Sigmoid colon (tissue), 7 donors: ENCODE results near the gene CNOT3. TPM values are rescaled to one million over a fixed set of nuclear protein-coding genes. Genes with fewer than 3 reads are reported as not detected.

Experiments
- DNase-seq: peaks from one replicate; pipeline ENCODE4 v3.0.0-alpha.2; 2019
- H3K27ac ChIP-seq, 4 donors: fragments of 200-600 bp; sonication (generic); one replicate each; pipeline ENCODE4 v1.5.1; 2016 to 2019; ENCODE audit warnings: mild to moderate bottlenecking in 1 of 4
- H3K27me3 ChIP-seq, 3 donors: fragments of 200-600 bp; sonication (generic); one replicate each; pipeline ENCODE4 v1.5.1; 2019; ENCODE audit warnings: mild to moderate bottlenecking in 1 of 3
- H3K36me3 ChIP-seq, 4 donors: fragments of 200-600 bp; sonication (generic); one replicate each; pipeline ENCODE4 v1.5.1; 2016 to 2019
- H3K4me1 ChIP-seq, 4 donors: fragments of 200-600 bp; sonication (generic); one replicate each; pipeline ENCODE4 v1.5.1; 2017 to 2019
- H3K4me3 ChIP-seq, 4 donors: fragments of 200-600 bp; sonication (generic); one replicate each; pipeline ENCODE4 v1.5.1; 2017 to 2019; ENCODE audit warnings: mild to moderate bottlenecking in 2 of 4, moderate library complexity in 1 of 4
- H3K9me3 ChIP-seq, 4 donors: fragments of 200-600 bp in 3 of 4; sonication (generic) in 3 of 4; one replicate each; pipeline versions ENCODE4 v1.5.1 to v1.6.1; 2013 to 2019
- CTCF ChIP-seq, 4 experiments: fragments of 450-650 bp in 3 of 4; fragments of 200-600 bp in 1 of 4; IDR thresholded peaks; one replicate each; pipeline ENCODE4 v1.5.1; 2016 to 2019; ENCODE audit warnings: antibody characterized with exemption in 4 of 4, mild to moderate bottlenecking in 3 of 4, moderate library complexity in 2 of 4
- EP300 ChIP-seq, 4 donors: sonication (generic); formaldehyde crosslinking; IDR thresholded peaks; one replicate each; pipeline ENCODE4 v1.6.1; 2017; ENCODE audit warnings: antibody characterized with exemption in 4 of 4
- POLR2A ChIP-seq, 2 donors: fragments of 450-650 bp; IDR thresholded peaks; one replicate each; pipeline ENCODE4 v1.6.1; 2016; ENCODE audit warnings: antibody characterized with exemption in 2 of 2, mild to moderate bottlenecking in 2 of 2, moderate library complexity in 2 of 2
- POLR2AphosphoS5 ChIP-seq, 4 donors: sonication (generic); formaldehyde crosslinking; IDR thresholded peaks; one replicate each; pipeline ENCODE4 v1.6.1; 2017; ENCODE audit warnings: antibody characterized with exemption in 4 of 4
- WGBS, 2 donors: extraction: QIAGEN DNeasy Blood & Tissue Kit; methylation state at CpG; one replicate each; pipeline ENCODE4 v1.1.7; 2013; 5-methylcytosine and 5-hydroxymethylcytosine counted together
- intact Hi-C: fragments of 100-400 bp; cut with DNase I; formaldehyde crosslinking; loops from one replicate; pipeline ENCODE4 v1.15.1; 2023
- polyA plus RNA-seq, 3 donors: library from polyadenylated mRNA; stranded (reverse); fragments of 200-250 nt; gene quantifications; one replicate each; pipeline ENCODE4 v1.2.3, GENCODE V29; 2013
- total RNA-seq, 4 donors: library from RNA; depleted of rRNA; stranded (reverse); fragments of >200 nt; gene quantifications; one replicate each; pipeline ENCODE4 v1.1.0, GENCODE V29; 2016
- donor health status: healthy with polysubstance abuse.
- donor health status: Bipolar disorder and iron deficiency.
- donor health status: healthy.

Gene CNOT3
- total and polyA plus RNA-seq, 7 donors = 11.8 to 32.9 (median 19.8) TPM

DNA sequence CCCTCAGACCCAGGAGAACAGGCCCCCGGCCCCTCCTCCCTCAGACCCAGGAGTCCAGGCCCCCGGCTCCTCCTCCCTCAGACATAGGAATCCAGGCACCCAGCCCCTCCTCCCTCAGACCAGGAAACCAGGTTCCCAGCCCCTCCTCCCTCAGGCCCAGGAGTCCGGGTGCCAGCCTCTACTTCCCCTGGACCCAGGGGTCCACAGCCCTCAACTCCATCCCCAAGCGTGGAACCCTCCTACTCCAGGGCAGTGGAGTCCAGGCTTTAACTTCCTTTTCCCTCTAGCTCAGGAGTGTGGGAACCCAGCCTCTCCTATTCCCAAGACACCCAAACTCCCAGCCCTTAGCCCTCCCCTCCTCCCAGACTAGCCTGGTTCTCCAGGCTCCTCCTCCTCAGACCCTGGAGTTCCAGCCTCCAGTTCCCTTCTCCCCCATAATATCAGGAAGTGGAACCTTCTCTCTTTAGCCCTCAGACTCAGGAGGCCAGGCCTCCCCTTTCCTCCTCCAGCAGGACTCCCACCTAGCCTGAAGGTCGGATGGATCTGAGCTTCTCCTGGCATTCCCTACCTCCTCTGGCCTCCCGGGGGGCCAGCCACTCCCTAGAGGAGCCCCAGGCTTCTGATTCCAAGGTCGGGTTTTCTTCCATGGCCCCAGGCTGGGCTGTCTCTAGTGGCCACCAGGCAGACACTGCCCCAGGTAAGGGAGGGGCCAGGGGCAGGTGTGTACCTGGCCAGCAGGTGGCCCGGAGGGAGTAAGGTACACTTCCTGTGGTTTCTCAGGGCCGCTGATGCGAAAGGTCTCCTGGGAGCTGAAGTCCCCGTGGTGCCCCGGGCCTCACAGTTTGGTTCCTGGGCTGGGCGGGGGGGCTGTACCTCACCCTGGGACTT is 35.2 kb downstream of the CNOT3 start, which contains the start of gene TMC4:
Gene TMC4, minus strand, starts transcription at position 690 of the 888 bp plus-strand sequence. Its CDS starts 43 bp downstream, at position 647.
- Histone ChIP-seq H3K9me3 (no peaks in the 10 kb centered on the region), H3K4me3 (no peak within 1 kb of the TSS), H3K27me3 (peaks cover 7 to 27% (median 15%) of the 10 kb centered on the region in 3 donors), H3K36me3 (no peaks in the 10 kb centered on the region), H3K27ac (peak within 1 kb of the TSS in 1 of 4 donors; percentile 36), H3K4me1 (peaks cover 0 to 6% (median 2%) of the 10 kb centered on the region in 4 donors)
- DNase-seq = no peak
- intact Hi-C loops = no loop called here
- TF ChIP-seq POLR2A (IDR thresholded peaks at IDR 0.05) (peak in 1 of 2 donors; percentile 53), CTCF (IDR thresholded peaks at IDR 0.05) (peak in 1 of 4 experiments; percentile 54), EP300 (IDR thresholded peaks at IDR 0.05) (no peak)
- 4 to 17% methylated on average over 13 of the region's 13 CpGs for WGBS, 2 donors

DNA sequence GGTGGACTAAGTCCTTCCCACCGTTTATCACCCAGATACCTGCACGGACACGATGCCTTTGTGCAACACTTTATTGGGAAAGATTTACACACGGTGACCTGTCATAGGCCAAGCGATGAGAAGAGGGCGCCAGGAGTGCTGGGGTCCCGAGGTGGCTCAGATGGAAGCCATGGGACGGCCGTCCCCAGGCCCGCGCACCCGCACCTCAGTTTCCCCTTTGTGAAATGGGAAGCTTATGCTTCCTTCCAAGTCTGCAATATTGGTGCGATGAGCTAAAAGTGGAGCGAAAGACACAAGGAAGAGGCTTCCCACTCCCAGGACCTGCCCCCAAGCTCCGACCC is 35.8 kb downstream of the CNOT3 start:
- no peak for TF ChIP-seq POLR2A (IDR thresholded peaks at IDR 0.05)
- no peak for TF ChIP-seq EP300 (IDR thresholded peaks at IDR 0.05)
- no peak for TF ChIP-seq POLR2AphosphoS5 (IDR thresholded peaks at IDR 0.05)
- TF ChIP-seq CTCF (IDR thresholded peaks at IDR 0.05) = no peak
- 34 to 44% methylated on average over 15 of the region's 15 CpGs for WGBS, 2 donors
- H3K9me3 ChIP-seq = no peaks in the 10 kb centered on the region
- intact Hi-C loops = no loop called here
- H3K4me1 ChIP-seq = peaks cover 0 to 2% (median under 1%) of the 10 kb centered on the region in 4 donors
- H3K36me3 ChIP-seq = peaks cover 0 to 3% (median under 1%) of the 10 kb centered on the region in 4 donors
- peaks cover 7 to 21% (median 15%) of the 10 kb centered on the region in 3 donors for H3K27me3 ChIP-seq
- H3K4me3 ChIP-seq = no peak overlapping the region
- no peak for DNase-seq
- no peak overlapping the region for H3K27ac ChIP-seq

DNA sequence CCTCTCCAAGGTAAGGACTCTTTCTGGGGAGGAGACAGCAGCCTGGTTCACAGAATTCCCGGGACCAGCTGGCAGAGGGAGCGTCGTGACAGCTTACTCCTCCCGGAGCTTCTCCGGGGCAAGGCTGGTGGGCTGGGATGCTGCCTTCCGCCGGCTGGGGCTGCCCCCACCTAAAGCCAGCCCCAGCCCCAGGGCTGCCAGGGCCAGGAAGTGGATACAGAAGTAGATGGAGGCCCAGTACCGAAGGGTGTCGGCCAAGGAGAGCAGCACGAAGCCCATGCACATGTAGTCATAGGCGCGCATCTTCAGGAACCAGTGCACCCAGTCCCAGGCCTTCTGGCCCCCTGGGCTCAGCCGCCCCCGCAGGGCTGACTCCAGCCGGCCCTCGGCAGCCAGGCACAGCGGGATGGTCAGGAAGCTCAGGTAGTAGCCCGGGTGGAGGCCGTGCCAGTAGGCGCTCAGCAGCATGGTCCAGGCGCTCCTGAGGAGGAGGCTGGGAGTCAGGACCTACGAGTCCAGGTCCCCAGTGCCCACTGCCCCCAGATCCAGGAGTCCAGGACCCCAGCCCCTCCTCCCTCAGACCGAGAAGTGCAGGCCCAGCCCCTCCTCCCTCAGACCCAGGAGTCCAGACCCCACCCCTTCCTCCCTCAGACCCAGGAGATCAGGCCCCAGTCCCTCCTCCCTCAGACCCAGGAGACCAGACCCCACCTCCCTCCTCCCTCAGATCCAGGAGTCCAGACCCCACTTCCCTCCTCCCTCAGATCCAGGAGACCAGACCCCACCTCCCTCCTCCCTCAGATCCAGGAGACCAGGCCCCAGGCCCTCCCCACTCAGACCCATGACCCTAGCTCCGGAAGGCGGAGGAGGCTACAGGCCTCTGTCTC is 36.6 kb downstream of the CNOT3 start:
- no peak overlapping the region for H3K4me3 ChIP-seq
- H3K27ac ChIP-seq = no peak overlapping the region
- H3K4me1 ChIP-seq = no peaks in the 10 kb centered on the region
- H3K9me3 ChIP-seq = no peaks in the 10 kb centered on the region
- no peak for DNase-seq
- 82 to 88% methylated on average over 25 of the region's 25 CpGs for WGBS, 2 donors
- H3K27me3 ChIP-seq = peaks cover 7 to 20% (median 15%) of the 10 kb centered on the region in 3 donors
- intact Hi-C loops = no loop called here
- H3K36me3 ChIP-seq = peaks cover 0 to 6% (median 1%) of the 10 kb centered on the region in 4 donors
- TF ChIP-seq CTCF (IDR thresholded peaks at IDR 0.05) (no peak), POLR2A (IDR thresholded peaks at IDR 0.05) (no peak), POLR2AphosphoS5 (IDR thresholded peaks at IDR 0.05) (no peak), EP300 (IDR thresholded peaks at IDR 0.05) (no peak)

DNA sequence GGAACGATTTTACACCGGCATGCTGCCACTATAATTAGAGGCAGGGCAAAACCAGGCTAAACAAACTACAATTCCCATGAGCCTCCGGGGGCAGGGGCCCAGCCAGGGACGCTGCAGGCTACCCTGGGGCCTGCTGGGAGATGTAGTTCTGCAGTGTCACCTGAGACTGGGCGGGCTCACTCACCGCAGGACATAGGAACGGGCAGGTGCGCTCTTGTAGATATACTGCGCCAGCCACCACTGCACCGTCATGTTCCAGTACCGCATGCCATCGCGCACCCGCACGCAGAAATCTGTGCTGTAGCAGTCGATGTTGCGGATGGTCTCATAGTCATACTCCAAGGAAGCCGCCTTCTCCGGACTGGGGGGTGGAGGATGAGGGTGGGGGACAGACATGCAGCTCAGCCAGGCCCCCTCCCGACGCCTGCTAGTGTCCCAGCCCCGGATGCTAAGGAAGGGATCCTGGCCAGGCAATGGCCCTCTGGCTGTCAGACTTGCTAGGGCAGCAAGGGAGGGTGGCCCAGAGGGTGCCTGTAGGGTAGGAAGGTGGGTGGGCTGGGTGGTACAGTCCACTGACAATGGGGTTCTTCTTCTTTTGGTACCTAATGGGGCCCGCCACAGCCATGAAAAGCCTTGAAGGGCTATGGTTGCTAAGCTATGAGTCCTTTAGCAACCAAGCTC is 41.2 kb downstream of the CNOT3 start:
- Histone ChIP-seq H3K27me3 (peaks cover 0 to 5% (median 3%) of the 10 kb centered on the region in 3 donors), H3K36me3 (peaks cover 0 to 33% (median 9%) of the 10 kb centered on the region in 4 donors), H3K4me1 (no peaks in the 10 kb centered on the region), H3K9me3 (no peaks in the 10 kb centered on the region), H3K4me3 (no peak overlapping the region), H3K27ac (no peak overlapping the region)
- 87 to 88% methylated on average over 23 of the region's 23 CpGs for WGBS, 2 donors
- TF ChIP-seq CTCF (IDR thresholded peaks at IDR 0.05) = no peak
- no peak for TF ChIP-seq POLR2AphosphoS5 (IDR thresholded peaks at IDR 0.05)
- TF ChIP-seq POLR2A (IDR thresholded peaks at IDR 0.05) = no peak
- TF ChIP-seq EP300 (IDR thresholded peaks at IDR 0.05) = no peak
- DNase-seq = no peak
- intact Hi-C loops = no loop called here
